Activated B cell treated with CpG ODN at 0.5 μM for 24 hours (primary cell): ENCODE measurements around the gene CALML4. TPM values are rescaled to one million over a fixed set of nuclear protein-coding genes. Genes with fewer than 3 reads are reported as not detected.

ENCODE experiments used
- ATAC-seq: fragments of 200-7000 bp; cut with Tn5 transposase; one replicate; pipeline ENCODE4 v1.10.0; 2021; ENCODE audit warnings: low read depth, mild to moderate bottlenecking, moderate library complexity
- CTCF ChIA-PET: fragments of 350-600 bp; sonication (Branson Sonifier 250); formaldehyde crosslinking; loops from one replicate; lab custom pipeline; 2021; ENCODE audit warnings: antibody characterized with exemption; lab: Charles Lee
- POLR2A ChIA-PET: fragments of 350-600 bp; sonication (Branson Sonifier 250); formaldehyde crosslinking; loops from one replicate; lab custom pipeline; 2021; ENCODE audit warnings: antibody characterized with exemption; lab: Charles Lee
- DNase-seq: peaks from one replicate; pipeline ENCODE4 v3.0.0; 2022
- H3K27ac Mint-ChIP-seq: one replicate; pipeline ENCODE4 v1.8.0; 2020; ENCODE audit warnings: mixed read lengths
- H3K27me3 Mint-ChIP-seq: one replicate; pipeline ENCODE4 v1.8.0; 2021; ENCODE audit warnings: mixed read lengths
- H3K36me3 Mint-ChIP-seq: one replicate; pipeline ENCODE4 v1.8.0; 2021; ENCODE audit warnings: low read depth, mixed read lengths
- H3K4me1 Mint-ChIP-seq: one replicate; pipeline ENCODE4 v1.8.0; 2021; ENCODE audit warnings: mixed read lengths
- H3K4me3 Mint-ChIP-seq: one replicate; pipeline ENCODE4 v1.8.0; 2020; ENCODE audit warnings: mild to moderate bottlenecking, mixed read lengths
- H3K9me3 Mint-ChIP-seq: one replicate; pipeline ENCODE4 v1.8.0; 2020; ENCODE audit warnings: mixed read lengths
- CTCF ChIP-seq: fragments of 200-600 bp; IDR thresholded peaks from one replicate; pipeline ENCODE4 v1.8.0; 2022; ENCODE audit warnings: antibody characterized with exemption, mild to moderate bottlenecking
- intact Hi-C: fragments of 100-400 bp; cut with micrococcal nuclease; formaldehyde crosslinking; loops from one replicate; pipeline ENCODE4 v1.15.1; 2024
- total RNA-seq: library from RNA; stranded (reverse); gene quantifications from 2 replicates; pipeline ENCODE4 v1.2.3, GENCODE V29; 2022

Gene CALML4
- total RNA-seq, 1 donor from 2014 or later: 5.0 TPM

GRCh38 chr15:68188647-68189046 is 16.5 kb downstream of the CALML4 start:
- Mint-ChIP-seq H3K27me3 (no peaks in the 10 kb centered on the region), H3K36me3 (peaks cover 81% of the 10 kb centered on the region), H3K4me1 (peaks cover 4% of the 10 kb centered on the region), H3K4me3 (no peak overlapping the region), H3K9me3 (no peaks in the 10 kb centered on the region), H3K27ac (no peak overlapping the region)
- no peak for DNase-seq
- no peak for TF ChIP-seq CTCF
- intact Hi-C loops: no loop called here
- CTCF ChIA-PET: no interaction called here
- POLR2A ChIA-PET: no interaction called here
- ATAC-seq: no peak

GRCh38 chr15:68187559-68187958 is 17.6 kb downstream of the CALML4 start:
- Mint-ChIP-seq H3K4me3 (no peak overlapping the region), H3K4me1 (peaks cover 4% of the 10 kb centered on the region), H3K27me3 (no peaks in the 10 kb centered on the region), H3K27ac (no peak overlapping the region), H3K36me3 (peaks cover 83% of the 10 kb centered on the region), H3K9me3 (no peaks in the 10 kb centered on the region)
- no peak for TF ChIP-seq CTCF
- no peak for DNase-seq
- intact Hi-C loops: no loop called here
- ATAC-seq: no peak
- ChIA-PET CTCF (no interaction called here), POLR2A (no interaction called here)

DNA sequence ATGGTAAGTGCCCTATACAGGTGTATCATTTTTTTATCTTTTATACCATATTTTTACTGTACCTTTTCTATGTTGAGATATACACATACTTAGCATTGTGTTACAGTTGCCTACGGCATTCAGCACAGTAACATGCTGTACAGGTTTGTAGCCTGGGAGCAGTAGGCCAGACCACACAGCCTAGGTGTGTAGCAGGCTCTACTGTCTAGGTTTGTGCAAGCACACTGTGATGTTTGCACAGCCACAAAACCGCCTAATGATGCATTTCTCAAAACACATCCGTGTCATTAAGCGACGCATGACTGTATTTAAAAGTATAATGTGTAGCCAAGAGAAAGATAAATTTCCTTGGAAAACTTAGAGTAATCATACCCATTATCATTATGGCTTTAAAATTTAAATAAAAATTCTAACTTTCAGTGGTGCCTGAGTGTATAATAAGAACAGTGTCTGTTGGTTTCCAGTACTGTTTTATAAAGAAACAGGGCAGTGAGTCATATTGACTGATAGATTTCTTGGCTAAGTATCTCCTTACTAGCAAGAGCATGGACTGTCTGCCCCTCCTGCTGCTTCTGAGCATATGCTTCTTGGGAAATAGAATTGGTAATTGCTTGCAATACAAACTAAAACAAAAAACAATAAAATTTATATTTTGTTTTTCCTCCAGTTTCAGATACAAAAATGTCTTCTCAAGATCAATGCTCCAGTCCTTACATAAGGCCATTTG is 18.3 kb downstream of the CALML4 start:
- DNase-seq: no peak
- Mint-ChIP-seq H3K27me3 (no peaks in the 10 kb centered on the region), H3K4me3 (no peak overlapping the region)

DNA sequence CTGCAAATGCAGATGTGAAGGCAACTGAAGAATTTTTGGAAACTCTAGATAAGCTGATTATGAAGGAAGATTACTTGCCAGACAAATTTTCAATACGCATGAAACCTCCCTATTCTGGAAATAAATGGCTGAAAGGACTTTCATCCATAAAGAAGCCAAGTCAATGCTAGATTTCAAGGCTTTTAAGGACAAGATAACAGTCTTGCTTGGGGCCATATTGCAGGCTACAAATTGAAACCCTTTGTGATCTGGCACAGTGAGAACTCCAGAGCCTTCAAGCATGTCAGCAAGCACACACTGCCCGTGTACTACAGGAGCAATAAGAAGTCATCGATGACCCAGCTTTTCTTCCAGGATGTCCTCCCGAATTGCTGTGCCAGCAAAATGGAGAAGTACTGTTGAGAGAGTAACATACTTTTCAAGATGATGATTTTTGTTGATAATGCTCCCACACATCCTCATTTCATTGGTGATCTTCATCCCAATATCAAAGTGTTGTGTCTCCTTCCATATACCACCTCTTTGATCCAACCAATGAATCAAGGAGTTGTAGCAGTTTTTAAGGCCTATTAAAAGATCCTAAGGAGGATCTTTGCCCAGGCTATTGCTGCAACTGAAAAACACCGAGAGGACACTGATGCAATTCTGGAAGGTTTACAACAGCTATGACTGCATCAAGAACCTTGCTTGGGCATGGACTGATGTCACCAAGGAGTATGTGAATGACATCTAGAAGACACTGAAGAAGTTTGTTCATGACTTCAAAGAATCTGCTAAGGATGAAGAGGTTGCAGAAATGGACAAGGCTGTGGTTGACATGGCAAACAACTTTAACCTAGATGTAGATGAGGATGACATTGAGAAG is 20.3 kb downstream of the CALML4 start:
- Mint-ChIP-seq H3K36me3 (peaks cover 79% of the 10 kb centered on the region), H3K27ac (no peak overlapping the region), H3K4me3 (no peak overlapping the region), H3K27me3 (no peaks in the 10 kb centered on the region), H3K9me3 (no peaks in the 10 kb centered on the region), H3K4me1 (peaks cover 2% of the 10 kb centered on the region)
- DNase-seq (no peak), ATAC-seq (no peak)
- intact Hi-C loops: no loop called here
- TF ChIP-seq CTCF: no peak
- CTCF ChIA-PET: no interaction called here
- POLR2A ChIA-PET: interaction anchor here (1.1 kb wide), 1 partner anchor 131 kb away, joined by 3 read pairs; the partner anchor contains the start of gene PIAS1

More for the DNA sequence above, 18.3 kb downstream of the CALML4 start:
- H3K27ac Mint-ChIP-seq: no peak overlapping the region
- intact Hi-C loops: no loop called here
- no peak for TF ChIP-seq CTCF
- no peaks in the 10 kb centered on the region for H3K9me3 Mint-ChIP-seq
- peaks cover 79% of the 10 kb centered on the region for H3K36me3 Mint-ChIP-seq
- ChIA-PET POLR2A (no interaction called here), CTCF (no interaction called here)
- H3K4me1 Mint-ChIP-seq: peaks cover 4% of the 10 kb centered on the region
- ATAC-seq: no peak
